ENCODE data around the gene ZNRF3.

DNA sequence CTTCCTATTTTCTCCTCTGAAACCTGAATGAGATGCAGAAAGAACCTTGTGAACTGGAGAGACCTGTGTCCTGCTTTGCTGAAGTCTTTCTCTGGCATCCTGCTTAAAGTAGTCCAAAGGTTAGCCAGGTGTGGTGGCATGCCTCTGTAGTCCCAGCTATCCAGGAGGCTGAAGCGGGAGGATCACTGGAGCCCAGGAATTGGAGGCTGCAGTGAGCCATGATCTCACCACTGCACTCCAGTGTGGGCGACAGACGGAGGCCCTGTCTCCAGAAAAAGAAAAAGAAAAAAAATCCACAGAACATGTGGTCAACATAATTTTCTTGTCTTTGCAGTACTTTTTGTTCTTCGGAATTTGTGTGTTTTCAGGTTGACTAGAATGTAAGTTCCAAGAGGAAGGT is 187.1 kb downstream of the ZNRF3 start:
- TF ChIP-seq, protein P1, sequence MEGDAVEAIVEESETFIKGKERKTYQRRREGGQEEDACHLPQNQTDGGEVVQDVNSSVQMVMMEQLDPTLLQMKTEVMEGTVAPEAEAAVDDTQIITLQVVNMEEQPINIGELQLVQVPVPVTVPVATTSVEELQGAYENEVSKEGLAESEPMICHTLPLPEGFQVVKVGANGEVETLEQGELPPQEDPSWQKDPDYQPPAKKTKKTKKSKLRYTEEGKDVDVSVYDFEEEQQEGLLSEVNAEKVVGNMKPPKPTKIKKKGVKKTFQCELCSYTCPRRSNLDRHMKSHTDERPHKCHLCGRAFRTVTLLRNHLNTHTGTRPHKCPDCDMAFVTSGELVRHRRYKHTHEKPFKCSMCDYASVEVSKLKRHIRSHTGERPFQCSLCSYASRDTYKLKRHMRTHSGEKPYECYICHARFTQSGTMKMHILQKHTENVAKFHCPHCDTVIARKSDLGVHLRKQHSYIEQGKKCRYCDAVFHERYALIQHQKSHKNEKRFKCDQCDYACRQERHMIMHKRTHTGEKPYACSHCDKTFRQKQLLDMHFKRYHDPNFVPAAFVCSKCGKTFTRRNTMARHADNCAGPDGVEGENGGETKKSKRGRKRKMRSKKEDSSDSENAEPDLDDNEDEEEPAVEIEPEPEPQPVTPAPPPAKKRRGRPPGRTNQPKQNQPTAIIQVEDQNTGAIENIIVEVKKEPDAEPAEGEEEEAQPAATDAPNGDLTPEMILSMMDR (conservative IDR thresholded peaks at IDR 0.05; ENCODE audit: low read depth in 2 of 2): no peak
- TF ChIP-seq EZH2 (IDR thresholded peaks at IDR 0.05; ENCODE audit: low read depth, unreplicated experiment) (no peak), EZH2phosphoT487 (IDR thresholded peaks at IDR 0.05; ENCODE audit: unreplicated experiment) (no peak), POLR2AphosphoS5 (IDR thresholded peaks at IDR 0.05; ENCODE audit: low read depth) (no peak), ZNF114 (CRISPR knock-in tag; IDR thresholded peaks at IDR 0.05) (no peak), NANOG (IDR thresholded peaks at IDR 0.05; ENCODE audit: borderline replicate concordance) (no peak), CREB1 (CRISPR knock-in tag; IDR thresholded peaks at IDR 0.05; ENCODE audit: low read depth) (no peak)
- TF ChIP-seq, protein P2, sequence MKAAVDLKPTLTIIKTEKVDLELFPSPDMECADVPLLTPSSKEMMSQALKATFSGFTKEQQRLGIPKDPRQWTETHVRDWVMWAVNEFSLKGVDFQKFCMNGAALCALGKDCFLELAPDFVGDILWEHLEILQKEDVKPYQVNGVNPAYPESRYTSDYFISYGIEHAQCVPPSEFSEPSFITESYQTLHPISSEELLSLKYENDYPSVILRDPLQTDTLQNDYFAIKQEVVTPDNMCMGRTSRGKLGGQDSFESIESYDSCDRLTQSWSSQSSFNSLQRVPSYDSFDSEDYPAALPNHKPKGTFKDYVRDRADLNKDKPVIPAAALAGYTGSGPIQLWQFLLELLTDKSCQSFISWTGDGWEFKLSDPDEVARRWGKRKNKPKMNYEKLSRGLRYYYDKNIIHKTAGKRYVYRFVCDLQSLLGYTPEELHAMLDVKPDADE (IDR thresholded peaks at IDR 0.05): no peak
- TF ChIP-seq, protein P3, sequence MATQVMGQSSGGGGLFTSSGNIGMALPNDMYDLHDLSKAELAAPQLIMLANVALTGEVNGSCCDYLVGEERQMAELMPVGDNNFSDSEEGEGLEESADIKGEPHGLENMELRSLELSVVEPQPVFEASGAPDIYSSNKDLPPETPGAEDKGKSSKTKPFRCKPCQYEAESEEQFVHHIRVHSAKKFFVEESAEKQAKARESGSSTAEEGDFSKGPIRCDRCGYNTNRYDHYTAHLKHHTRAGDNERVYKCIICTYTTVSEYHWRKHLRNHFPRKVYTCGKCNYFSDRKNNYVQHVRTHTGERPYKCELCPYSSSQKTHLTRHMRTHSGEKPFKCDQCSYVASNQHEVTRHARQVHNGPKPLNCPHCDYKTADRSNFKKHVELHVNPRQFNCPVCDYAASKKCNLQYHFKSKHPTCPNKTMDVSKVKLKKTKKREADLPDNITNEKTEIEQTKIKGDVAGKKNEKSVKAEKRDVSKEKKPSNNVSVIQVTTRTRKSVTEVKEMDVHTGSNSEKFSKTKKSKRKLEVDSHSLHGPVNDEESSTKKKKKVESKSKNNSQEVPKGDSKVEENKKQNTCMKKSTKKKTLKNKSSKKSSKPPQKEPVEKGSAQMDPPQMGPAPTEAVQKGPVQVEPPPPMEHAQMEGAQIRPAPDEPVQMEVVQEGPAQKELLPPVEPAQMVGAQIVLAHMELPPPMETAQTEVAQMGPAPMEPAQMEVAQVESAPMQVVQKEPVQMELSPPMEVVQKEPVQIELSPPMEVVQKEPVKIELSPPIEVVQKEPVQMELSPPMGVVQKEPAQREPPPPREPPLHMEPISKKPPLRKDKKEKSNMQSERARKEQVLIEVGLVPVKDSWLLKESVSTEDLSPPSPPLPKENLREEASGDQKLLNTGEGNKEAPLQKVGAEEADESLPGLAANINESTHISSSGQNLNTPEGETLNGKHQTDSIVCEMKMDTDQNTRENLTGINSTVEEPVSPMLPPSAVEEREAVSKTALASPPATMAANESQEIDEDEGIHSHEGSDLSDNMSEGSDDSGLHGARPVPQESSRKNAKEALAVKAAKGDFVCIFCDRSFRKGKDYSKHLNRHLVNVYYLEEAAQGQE (IDR thresholded peaks at IDR 0.05; ENCODE audit: unreplicated experiment): no peak
